IPS-20b (cell line): ENCODE data around the gene PTH1R.

ENCODE experiments used
- H3K27ac ChIP-seq: one replicate; pipeline ENCODE4 v1.5.1; 2013; ENCODE audit warnings: low read length
- H3K27me3 ChIP-seq: 2 replicates; pipeline ENCODE4 v1.6.1; 2013; ENCODE audit warnings: mild to moderate bottlenecking, low read length, inconsistent platforms; ENCODE audit not compliant: insufficient read depth
- H3K36me3 ChIP-seq: 2 replicates; pipeline ENCODE4 v1.6.1; 2013; ENCODE audit warnings: low read depth, mild to moderate bottlenecking, inconsistent platforms, low read length, moderate library complexity; ENCODE audit not compliant: insufficient read depth
- H3K4me1 ChIP-seq: 2 replicates; pipeline ENCODE4 v1.6.1; 2013; ENCODE audit warnings: mild to moderate bottlenecking, control low read depth, inconsistent platforms, low read length, moderate library complexity; ENCODE audit not compliant: insufficient read depth
- H3K4me3 ChIP-seq: 2 replicates; pipeline ENCODE4 v1.5.1; 2013; ENCODE audit warnings: mild to moderate bottlenecking, low read length, inconsistent platforms
- H3K9ac ChIP-seq: 2 replicates; pipeline ENCODE4 v1.6.1; 2013; ENCODE audit warnings: low read depth, mild to moderate bottlenecking, inconsistent platforms, low read length, moderate library complexity
- H3K9me3 ChIP-seq: 2 replicates; pipeline ENCODE4 v1.6.1; 2013; ENCODE audit warnings: mild to moderate bottlenecking, low read depth, low read length, inconsistent platforms; ENCODE audit not compliant: insufficient read depth

PTH1R gene

GRCh38 chr3:46851364-46852333, 25.9 kb upstream of the PTH1R start:
- Histone ChIP-seq H3K27ac (no peak overlapping the region), H3K4me3 (no peak overlapping the region), H3K27me3 (peaks cover 7% of the 10 kb centered on the region), H3K4me1 (no peaks in the 10 kb centered on the region), H3K36me3 (no peaks in the 10 kb centered on the region), H3K9ac (no peak overlapping the region), H3K9me3 (no peaks in the 10 kb centered on the region)

DNA sequence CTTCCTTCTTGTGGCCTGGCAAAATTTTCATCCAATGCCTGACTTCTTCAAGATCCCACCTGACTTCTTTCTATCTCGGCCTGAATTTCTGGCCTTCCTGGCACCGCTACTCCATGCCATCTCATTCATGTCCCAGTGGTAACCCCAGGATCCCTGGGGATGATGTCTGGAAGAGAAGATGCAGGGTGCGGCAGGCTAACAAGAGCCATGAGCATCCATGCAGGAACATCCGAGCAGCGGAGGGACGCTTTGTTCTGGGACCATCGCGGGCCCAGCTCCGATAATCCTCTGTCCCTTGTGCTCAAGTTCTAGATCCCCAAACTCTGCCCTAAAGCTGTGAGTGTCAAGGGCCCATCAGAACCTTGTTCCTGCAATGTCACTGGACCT, 25.2 kb upstream of the PTH1R start:
- H3K27me3 ChIP-seq, result peaks cover under 1% of the 10 kb centered on the region

DNA sequence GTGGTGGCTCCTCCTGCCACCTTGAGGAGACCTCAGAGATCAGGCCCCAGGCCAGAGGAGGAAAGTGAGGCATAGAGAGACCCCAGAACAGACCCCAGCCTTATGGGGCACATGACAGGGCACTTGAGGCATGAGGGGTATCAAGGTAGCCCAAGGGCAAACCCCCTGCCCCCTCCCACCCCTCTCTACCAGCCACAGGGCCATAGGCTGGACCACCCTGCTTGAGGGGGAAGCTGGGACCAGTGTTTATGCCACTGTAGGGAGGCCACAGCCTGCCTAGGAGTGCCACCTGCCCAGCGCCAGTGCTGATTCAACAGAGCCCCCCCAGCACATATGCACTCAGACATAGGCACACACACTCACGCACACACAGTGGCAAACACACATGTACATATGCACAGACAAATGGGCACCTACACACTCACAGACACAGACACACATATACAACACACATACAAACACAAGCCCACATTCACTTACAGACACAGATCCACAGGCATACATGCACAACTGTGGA, 24.6 kb upstream of the PTH1R start:
- H3K36me3 ChIP-seq, result no peaks in the 10 kb centered on the region
- H3K9me3 ChIP-seq, result no peaks in the 10 kb centered on the region
- no peak overlapping the region for H3K27ac ChIP-seq
- H3K9ac ChIP-seq, result no peak overlapping the region
- H3K4me1 ChIP-seq, result no peaks in the 10 kb centered on the region
- H3K27me3 ChIP-seq, result no peaks in the 10 kb centered on the region; the same call in 1 of the 2 replicates
- H3K4me3 ChIP-seq, result no peak overlapping the region

More for the DNA sequence above, 25.2 kb upstream of the PTH1R start:
- H3K4me3 ChIP-seq, result no peak overlapping the region
- H3K4me1 ChIP-seq, result no peaks in the 10 kb centered on the region
- no peak overlapping the region for H3K27ac ChIP-seq
- H3K36me3 ChIP-seq, result no peaks in the 10 kb centered on the region
- no peak overlapping the region for H3K9ac ChIP-seq
- H3K9me3 ChIP-seq, result no peaks in the 10 kb centered on the region

DNA sequence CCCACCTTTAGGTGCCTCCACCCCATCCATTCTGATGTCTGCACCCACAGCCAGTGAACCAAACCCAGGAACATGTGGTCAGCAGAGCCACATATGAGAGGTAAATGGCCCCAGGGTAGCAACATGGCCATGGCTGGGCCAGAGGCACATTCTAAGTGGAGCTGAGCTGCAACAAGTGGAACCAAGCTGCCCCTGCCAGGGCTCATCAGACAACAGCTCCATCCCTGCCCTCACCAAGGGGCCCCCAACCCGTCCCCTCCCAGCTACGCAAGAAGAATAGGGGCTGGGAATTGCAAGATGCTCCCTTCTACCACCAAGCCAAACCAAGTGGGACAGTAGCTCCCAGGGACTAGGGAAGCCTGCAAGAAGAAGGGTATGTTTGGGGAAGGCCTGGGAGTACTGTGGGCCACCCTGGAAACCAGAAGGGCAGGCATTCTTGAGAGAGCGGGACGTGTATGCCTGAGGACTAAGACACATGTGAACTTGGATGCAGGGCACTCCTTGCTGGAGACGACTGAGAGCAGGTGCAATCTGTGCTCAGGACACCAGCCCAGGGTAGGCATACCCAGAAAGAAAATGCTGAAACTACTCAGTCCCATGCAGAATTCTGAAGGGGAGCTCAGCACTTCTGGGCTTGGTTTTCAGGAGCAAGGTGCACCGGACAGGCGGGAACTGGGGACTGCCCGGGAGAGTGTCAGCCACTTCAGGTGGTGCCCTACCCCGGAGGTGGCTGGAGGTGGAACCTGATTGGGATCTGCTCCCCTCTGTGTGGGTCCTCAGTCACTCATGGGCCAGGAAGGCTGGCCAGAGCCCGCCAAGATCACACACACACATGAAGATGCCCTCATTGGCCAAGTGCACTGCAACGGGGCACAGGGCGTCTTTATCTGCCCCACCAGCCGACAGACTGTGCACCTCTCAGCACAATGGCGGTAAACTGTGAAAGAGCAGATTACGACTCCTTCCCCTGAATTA, 23.8 kb upstream of the PTH1R start:
- no peak overlapping the region for H3K4me3 ChIP-seq
- no peak overlapping the region for H3K27ac ChIP-seq
- no peaks in the 10 kb centered on the region for H3K9me3 ChIP-seq
- H3K36me3 ChIP-seq, result no peaks in the 10 kb centered on the region
- H3K27me3 ChIP-seq, result no peaks in the 10 kb centered on the region; the same call in 1 of the 2 replicates
- H3K4me1 ChIP-seq, result no peaks in the 10 kb centered on the region
- H3K9ac ChIP-seq, result no peak overlapping the region

DNA sequence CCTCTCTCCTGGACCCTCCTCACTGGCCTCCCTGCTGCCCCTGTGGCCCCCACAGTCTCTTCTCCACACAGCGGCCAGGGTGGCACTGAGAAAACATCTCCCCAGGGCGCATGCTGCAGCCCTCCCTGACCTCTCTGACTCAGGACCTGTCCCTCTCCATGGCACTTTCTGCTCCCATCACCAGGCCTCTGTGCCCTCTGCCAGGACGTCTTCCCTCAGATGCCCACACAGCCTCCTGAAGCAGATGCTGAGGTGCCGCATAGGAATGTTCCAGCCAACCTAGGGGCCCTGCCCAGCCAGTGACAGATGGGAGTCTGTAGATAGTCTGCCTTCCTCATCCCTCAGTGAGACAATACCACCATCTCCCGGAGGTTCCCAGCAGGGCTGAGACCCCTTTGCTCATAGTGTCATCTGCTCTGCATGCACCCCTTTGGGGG, 22.9 kb upstream of the PTH1R start:
- H3K9ac ChIP-seq, result no peak overlapping the region
- no peaks in the 10 kb centered on the region; the same call in 1 of the 2 replicates for H3K27me3 ChIP-seq
- H3K27ac ChIP-seq, result no peak overlapping the region
- H3K4me1 ChIP-seq, result no peaks in the 10 kb centered on the region
- H3K4me3 ChIP-seq, result no peak overlapping the region
- no peaks in the 10 kb centered on the region for H3K9me3 ChIP-seq
- no peaks in the 10 kb centered on the region for H3K36me3 ChIP-seq

DNA sequence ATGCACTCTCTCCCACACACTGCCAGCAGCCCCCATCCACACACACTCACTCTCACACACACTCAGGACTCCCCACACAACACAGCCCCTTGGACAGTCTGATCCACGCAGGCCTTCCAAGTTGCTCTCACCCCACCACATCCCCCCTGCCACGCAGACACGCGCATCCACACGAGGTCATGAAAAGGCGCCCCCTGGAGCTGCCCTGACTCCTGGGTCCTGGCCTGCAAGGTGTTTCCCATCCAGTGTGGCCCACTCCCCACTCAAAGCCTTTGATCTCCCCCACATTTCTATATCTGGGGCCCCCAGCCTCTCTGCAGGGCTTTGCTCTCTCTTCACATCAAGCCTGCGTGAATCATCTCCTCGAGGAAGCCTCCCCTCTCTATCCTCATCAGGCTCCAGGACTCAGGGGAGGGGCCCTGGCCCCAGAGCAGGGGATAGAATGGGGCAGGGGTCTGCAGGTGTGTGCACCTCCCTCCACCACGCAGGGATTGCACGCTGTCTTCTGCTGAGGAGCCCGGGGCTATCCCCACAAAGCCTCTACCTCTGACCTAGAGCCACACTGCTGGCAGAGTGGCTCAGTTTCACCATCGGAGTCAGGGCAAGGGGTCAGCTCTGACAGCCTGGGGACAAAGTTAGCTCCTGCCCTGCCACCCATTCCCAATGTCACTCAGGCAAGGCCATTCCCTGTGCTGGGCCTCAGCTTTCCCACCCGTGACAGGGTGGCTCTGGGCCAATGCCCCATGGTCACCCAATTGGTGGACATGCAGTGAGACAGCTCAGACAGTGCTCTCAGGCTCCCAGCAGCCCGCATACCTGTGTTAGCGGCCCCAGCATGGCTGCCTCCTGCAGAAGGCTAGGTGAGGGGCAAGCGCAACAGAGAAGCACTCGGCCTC, 20.7 kb upstream of the PTH1R start:
- H3K27ac ChIP-seq, result no peak overlapping the region
- no peak overlapping the region for H3K4me3 ChIP-seq
- H3K27me3 ChIP-seq, result no peaks in the 10 kb centered on the region; the same call in 1 of the 2 replicates
- no peaks in the 10 kb centered on the region for H3K36me3 ChIP-seq
- H3K9ac ChIP-seq, result no peak overlapping the region
- no peaks in the 10 kb centered on the region for H3K4me1 ChIP-seq
- H3K9me3 ChIP-seq, result no peaks in the 10 kb centered on the region

DNA sequence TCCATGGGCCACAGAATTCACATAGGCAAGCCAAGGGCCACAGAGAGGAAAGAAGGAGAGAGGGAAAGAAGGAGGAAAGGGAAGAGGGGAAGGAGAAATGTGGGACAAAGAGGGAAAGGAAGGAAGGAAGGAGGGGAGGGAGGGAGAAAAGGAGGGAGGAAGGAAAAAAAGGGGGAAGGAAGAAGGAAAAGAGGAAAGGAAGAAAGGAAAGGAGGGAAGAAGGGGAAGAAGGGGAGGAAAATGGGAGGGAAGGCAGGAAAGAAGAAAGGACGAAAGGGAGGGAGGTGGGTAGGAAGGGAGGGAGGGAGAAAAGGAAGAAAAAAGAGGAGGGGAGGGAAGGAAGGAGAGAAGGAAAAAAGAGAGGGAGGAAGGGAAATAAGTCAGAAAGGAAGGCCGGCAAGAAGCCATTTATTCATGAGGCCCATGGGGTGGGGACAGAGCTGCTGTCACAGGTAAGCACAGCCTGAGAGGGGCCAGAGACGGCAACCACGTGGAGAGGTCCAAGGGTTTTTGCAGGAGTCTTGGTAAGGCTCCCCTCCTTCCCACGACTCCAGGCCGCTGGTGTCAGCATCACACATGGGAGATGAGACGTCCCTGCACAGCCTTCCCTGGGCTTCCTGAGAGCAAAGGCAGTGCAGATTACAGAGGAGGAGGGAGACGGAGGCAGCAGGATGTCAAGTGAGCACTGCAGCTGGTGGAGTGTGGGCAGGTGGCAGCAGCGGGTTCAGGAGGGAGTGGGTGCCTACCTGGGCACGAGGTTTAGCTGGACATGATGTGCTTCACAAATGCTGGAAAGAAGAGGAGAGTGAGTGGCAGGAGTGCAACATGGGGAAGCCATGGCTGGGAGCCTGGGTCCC, 19.8 kb upstream of the PTH1R start:
- Histone ChIP-seq H3K9ac (no peak overlapping the region), H3K4me1 (no peaks in the 10 kb centered on the region), H3K27ac (no peak overlapping the region), H3K36me3 (no peaks in the 10 kb centered on the region), H3K4me3 (no peak overlapping the region), H3K27me3 (no peaks in the 10 kb centered on the region; the same call in 1 of the 2 replicates), H3K9me3 (no peaks in the 10 kb centered on the region)

- Histone ChIP-seq H3K27me3 (no peaks in the 10 kb centered on the region; the same call in 1 of the 2 replicates), H3K9me3 (no peaks in the 10 kb centered on the region), H3K4me3 (no peak overlapping the region), H3K36me3 (no peaks in the 10 kb centered on the region), H3K27ac (no peak overlapping the region), H3K9ac (no peak overlapping the region), H3K4me1 (no peaks in the 10 kb centered on the region)
Measured at GRCh38 chr3:46858456-46858855, 19.1 kb upstream of the PTH1R start.

GRCh38 chr3:46859001-46859710, 18.4 kb upstream of the PTH1R start:
- H3K9ac ChIP-seq, result no peak overlapping the region
- no peak overlapping the region for H3K4me3 ChIP-seq
- H3K9me3 ChIP-seq, result no peaks in the 10 kb centered on the region
- no peak overlapping the region for H3K27ac ChIP-seq
- H3K36me3 ChIP-seq, result no peaks in the 10 kb centered on the region
- H3K27me3 ChIP-seq, result no peaks in the 10 kb centered on the region
- no peaks in the 10 kb centered on the region for H3K4me1 ChIP-seq
